IPS-18c (cell line): ENCODE data around the gene NAA20.

Experiments used
- H3K4me3 ChIP-seq: 2 replicates; pipeline ENCODE4 v1.7.0; 2013; ENCODE audit warnings: low read depth, mild to moderate bottlenecking, low read length, moderate library complexity; ENCODE audit not compliant: insufficient read depth
- H3K9me3 ChIP-seq: one replicate; pipeline ENCODE4 v1.6.1; 2013; ENCODE audit warnings: mild to moderate bottlenecking, low read length, moderate library complexity; ENCODE audit not compliant: control insufficient read depth, insufficient read depth

NAA20 gene

DNA sequence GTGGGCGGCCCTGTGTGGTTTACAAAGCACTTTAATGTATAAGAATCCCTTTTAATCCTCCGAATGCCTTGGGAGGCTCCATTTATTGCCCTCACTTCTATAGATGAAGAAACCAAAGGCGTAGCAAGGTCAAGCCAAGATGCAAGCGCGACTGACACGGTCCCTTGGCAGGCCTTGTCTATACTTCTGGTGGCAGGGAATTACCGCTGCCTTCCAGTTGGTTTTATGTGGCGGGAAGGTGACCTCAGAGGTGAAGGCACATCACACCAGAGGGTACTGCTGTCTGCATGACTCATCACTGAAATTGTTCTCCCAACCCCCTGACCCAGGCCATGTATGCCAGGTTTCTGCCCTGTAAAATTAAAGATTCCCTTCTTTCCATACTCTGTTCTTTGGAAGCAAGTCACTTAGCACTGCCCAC, 36.1 kb upstream of the NAA20 start:
- no peak overlapping the region for H3K4me3 ChIP-seq
- peaks cover 2% of the 10 kb centered on the region for H3K9me3 ChIP-seq

DNA sequence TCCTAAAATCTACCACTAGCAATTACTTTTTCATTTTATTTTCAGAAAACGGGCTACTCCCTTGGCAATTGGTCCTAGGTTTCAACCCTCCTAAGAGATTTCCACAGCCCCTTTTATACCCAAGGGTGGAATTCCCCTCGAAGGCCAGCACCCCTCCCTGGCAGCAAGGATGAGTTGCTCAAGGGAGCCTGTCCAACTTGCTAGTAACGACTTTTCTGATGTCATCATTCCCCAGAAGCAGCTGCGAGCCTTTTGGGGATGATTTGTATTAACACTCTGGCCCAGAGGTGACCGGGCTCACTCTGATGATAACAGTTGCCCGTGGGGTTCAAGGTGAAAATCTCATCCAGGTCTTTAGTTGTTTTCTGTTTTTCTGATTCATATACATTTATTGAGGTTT, 30.7 kb upstream of the NAA20 start:
- H3K9me3 ChIP-seq = no peaks in the 10 kb centered on the region
- H3K4me3 ChIP-seq = no peak overlapping the region

DNA sequence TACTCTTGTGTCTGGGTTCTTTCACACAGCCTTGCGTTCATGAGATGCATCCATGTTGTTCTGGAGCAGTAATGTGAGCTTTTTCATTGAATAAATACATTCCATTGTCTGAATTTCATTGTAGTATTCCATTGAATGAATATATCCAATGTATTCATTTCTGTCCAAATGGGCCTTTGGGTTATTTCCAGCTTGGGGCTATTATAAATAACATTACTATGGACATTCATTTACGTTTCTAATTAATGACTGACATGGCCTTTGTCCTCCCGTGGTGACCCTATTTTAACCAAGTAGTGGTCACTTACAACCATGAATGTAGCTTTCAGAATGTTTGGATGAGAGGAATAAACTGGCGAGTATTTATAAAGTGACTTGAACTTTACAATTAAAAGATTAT, 30.1 kb upstream of the NAA20 start:
- Histone ChIP-seq H3K9me3 (no peaks in the 10 kb centered on the region), H3K4me3 (no peak overlapping the region)

DNA sequence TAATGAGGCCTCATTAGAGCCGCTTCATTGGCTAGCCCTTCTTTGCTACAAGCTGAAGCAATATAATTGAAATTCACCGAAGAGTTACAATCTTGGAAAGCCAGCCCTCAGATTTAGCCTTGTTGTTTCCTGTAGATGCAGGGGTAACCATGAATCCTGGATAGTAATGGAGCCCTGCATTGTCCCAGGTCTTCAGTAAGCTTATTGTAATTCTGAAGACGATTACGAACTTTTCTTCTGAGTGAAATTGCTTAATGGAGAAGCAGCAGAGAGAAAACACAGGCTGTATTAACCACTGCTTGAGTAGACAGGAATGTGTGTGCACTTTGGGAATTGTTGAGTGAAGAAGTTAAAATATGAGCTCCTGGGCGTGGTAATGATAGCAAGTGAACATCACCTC, 26.3 kb upstream of the NAA20 start:
- Histone ChIP-seq H3K4me3 (no peak overlapping the region), H3K9me3 (no peaks in the 10 kb centered on the region)

DNA sequence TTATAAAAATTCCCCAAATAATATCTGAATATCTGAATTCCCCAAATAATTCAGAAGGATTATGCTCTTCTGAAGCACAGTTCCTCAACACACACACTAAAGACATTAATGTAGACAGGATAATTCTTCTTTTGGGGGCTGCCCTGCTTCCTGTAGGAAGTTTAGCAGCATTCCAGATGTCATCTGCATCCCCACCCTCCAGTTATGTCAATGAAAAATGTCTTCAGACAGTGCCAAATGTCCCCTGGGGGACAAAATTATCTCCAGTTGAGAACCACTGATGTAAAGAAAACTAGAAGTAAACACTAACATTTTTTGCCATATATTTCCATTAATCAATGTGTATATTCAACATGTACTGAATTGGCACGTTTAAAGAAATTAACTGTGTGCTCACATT, 25.9 kb upstream of the NAA20 start:
- no peak overlapping the region for H3K4me3 ChIP-seq
- no peaks in the 10 kb centered on the region for H3K9me3 ChIP-seq

DNA sequence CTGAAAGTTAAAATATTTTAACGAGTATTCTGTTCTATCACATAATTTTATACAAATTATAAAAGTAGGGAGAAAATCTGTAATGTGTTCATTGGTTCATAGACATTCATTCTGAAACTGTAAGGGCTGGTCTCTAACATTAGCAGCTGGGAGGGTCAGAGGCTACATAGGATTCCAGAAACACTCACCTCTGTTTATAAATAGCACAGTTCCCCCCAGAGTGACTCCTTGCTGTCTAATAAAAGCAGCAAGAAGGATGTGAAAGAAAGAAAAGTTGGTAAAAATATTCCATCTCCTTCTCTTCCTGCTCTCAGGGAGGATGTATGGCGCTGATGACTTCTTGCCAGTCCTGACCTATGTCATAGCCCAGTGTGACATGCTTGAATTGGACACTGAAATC, 25.3 kb upstream of the NAA20 start:
- Histone ChIP-seq H3K4me3 (no peak overlapping the region), H3K9me3 (no peaks in the 10 kb centered on the region)

DNA sequence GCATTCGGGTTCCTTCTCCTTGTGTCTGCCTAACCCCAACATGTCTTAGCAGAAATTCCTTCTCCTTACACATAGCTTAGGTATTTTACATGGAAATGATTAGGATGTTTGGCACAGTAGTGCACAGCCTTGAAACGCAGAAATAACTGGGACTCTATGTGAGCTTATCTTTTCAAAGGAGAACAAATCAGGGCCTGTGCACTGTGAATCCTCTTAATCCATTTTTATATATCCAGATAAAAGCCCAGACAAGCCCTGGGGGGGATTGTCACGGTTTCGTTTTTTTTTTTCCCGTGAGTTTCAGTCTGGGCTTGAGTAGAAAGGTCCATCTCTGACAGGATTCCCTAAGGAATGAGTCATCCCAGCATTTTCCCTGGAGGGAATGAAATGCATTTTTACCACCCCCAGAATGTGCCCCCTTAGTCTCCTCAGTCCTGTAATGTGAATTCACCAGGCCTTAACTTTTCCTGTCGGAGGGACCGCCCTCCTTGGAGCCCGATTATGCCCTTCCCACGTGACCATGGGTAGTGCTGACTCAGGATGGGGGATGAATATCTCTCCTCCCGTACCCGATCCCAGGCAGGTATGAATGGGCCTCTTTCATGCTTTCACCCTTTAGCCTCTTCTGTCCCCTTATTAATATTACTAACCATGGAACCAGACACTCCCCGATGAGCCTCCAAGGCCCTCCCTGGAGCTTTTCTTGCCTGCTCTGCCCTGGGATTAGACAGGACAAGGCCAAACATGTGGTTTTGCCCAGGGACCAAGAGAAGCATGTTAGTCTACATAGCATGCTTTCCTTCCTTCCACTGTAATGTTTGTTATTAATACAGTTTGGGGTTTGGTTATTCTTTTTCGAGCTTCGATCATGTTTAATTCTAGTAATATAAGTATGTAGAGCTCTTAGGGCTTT, 23.9 kb upstream of the NAA20 start:
- H3K9me3 ChIP-seq = no peaks in the 10 kb centered on the region
- H3K4me3 ChIP-seq = no peak overlapping the region

DNA sequence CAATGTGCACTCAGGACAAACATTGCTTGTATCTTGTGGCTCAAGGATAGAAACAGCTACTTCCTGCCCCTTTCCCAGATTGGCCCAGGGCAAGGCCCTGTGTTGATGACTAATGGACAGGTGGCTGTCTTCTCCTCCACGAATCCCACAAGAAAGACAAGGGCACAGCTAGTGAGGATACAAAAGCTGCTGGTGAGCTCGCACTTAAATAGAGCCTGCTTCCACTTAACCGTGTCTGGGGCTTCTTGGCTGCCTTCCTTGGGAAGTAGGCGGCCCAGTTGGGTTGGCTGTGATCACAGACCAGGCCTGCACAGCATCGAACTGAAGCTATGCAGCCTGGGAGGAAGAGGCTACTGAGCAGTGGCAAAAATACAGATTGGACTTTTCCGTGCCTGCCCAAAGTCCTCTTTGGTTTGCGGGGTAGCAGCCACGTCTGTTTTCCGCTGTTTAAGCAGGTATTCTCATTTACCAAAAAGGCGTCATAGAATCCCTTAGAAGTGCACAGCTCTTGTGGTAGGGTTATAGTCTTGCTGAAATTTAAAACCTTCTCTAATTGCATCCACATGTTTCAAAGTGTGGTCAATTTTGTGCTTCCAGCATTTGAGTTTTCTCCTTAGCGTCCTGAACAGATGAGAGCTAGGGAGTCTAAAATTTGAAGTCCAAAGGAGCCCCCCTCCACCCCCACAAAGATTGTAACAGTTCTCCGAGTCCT, 23.0 kb upstream of the NAA20 start:
- no peak overlapping the region for H3K4me3 ChIP-seq
- no peaks in the 10 kb centered on the region for H3K9me3 ChIP-seq

DNA sequence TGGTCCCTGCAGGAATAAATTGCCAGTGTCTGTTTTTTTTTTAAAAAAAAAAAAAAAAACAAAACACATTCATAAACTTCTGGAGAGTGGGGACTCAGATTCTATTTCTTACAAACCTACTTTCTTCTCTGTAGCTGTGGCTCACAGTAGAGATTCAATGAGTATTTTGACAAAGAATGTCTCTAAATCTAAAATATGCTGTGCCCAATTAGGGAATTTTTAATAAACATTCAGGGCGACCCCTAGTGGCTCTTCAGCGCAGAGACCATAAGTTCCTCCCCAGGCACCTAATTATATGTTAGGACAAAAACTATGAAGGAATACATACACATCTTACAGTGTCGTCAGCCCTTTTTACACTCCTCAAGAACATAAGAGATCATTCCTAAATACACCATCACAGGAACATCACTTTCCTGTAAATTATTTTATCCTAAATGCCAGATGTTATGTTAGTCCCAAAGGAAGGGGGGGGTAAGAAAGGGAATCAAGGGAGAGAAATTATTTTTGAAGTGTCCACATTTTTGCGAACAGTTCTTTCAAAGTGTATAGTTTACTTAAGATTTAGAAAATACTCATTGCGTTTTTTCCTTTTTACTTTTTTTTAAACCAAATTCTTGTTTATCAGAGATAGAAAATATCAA, 21.8 kb upstream of the NAA20 start:
- H3K9me3 ChIP-seq = no peaks in the 10 kb centered on the region
- no peak overlapping the region for H3K4me3 ChIP-seq

DNA sequence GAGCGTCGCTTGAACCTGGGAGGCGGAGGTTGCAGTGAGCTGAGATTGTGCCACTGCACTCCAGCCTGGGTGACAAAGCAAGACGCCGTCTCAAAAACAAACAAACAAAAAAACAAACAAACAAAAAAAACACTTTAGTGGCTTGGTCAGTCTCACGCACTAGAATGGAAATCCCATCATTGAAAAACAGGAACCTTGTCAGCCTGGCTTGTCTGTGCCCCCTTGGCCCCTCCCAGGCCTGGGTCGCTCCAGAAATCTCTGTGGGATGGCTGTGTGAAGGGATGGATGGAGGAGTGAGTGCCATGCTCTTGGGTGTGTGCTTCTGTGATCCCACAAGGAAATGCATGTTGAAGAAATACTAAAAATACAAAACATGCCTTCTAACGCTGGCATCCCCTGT, 20.9 kb upstream of the NAA20 start:
- Histone ChIP-seq H3K4me3 (no peak overlapping the region), H3K9me3 (no peaks in the 10 kb centered on the region)

DNA sequence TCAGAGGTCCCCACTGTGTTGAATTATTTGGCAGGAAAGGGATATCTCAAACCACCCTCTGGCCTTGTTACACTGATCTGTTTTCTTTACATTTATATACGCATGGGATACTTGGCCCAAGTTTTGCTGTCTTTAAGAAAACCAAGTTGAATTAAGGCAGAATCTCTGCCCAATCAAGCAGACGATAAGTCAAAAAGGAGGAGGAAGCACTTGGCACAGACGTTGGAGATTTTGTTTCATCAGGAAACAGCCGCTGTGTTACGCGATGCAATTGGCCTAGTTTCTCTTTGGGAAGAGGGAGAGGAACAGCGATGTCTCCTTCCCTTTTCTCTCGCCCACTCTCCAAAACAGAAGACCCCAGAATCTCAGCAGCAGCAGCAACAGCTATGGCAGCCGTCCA, 20.2 kb upstream of the NAA20 start:
- no peak overlapping the region for H3K4me3 ChIP-seq
- no peaks in the 10 kb centered on the region for H3K9me3 ChIP-seq

DNA sequence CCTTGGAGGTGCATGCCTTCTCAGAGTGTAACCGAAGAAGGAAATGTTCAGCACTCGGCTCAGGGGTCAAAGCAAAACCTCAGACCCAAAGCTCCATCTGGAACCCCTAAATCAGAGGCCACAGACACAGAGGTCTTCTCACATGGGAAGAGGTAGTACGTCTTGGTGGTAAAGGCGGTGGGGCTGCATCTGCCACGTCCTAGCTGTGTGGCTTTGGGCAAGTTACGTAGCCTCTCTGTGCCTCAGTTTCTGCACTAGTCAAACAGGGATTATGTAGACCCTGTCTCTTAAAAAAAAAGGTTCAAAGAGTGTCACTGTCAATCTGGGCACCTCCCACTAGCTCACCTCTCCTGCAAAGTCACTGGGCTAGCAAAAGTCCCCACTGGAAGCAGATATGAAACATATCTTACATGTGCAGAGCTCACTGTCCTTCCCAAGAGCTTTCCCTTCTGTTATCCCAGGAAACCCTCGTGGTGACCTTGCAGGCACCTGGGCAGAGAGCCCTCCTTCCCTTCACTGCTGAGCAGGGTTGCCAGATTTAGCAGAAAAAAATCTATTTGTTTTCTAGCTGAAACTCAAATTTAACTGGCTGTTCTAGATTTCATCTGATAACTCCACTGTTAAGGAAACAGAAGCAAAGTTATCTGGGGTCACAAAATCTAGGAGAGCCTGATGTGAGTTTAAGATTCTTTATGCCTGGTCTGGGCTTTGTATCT, 18.0 kb upstream of the NAA20 start:
- Histone ChIP-seq H3K4me3 (no peak overlapping the region), H3K9me3 (no peaks in the 10 kb centered on the region)

DNA sequence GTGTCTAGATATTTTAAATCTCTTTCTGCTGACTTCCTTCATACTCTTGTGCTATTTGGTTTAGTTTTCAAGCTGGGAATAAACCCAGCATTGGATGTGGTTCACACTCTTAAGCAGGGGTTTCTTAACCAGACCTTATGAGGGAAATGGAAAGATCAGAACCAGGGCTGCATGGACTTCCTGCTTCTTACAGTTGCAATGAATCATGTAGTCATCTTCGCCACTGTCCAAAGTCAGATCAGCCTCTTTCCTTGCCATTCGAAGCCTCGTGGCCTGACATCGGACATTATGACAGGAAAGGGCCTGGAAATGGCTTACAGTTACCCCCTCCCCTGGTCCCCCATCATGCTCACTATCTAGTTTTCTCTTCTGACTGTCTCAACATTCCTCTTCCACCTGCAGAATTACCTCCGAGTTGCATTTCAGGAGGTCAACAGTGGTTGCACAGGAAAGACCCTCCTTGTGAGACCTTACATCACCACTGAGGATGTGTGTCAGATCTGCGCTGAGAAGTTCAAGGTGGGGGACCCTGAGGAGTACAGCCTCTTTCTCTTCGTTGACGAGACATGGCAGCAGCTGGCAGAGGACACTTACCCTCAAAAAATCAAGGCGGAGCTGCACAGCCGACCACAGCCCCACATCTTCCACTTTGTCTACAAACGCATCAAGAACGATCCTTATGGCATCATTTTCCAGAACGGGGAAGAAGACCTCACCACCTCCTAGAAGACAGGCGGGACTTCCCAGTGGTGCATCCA, 16.8 kb upstream of the NAA20 start:
- no peak overlapping the region for H3K4me3 ChIP-seq
- H3K9me3 ChIP-seq = no peaks in the 10 kb centered on the region

DNA sequence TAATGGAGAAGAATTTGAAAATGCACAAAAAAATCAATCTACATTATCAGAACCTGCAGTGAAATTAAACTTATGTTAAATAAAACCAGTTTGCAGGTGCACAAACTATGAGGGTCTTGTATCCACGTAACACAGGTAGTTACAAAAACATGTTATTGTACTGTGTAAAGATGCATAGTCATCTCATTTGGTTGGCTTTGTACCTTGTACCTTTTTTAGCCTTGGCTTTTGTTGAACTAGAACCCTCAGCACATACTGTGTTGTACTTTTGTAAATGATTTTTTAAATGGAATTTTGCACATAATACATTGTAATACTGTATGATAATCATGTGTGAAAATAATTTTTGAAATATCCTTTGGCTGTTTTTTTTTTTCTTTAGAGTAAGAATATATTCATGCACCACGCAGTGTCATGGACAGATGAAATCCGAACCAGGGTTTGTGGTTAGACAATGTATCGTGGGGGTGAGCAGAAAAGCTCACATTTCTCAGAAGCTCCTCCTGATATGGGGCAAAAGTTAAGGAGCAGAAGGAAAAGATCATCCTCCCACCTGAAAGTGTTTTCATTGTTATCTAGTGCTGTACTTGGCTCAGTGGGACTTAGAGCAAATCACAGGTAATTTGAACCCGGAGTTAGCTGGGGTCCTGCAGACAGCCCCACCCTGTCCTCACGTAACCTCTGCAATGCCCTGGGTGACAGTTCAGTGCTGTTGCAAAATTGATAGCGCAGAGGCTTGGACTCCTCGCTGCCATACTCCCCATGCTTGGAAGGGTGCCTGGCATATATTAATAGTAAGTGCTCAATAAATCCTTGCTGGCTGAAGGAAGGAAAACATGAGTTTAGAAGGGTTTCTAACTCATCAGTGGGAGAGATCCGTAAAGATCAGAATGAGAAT, 14.8 kb upstream of the NAA20 start:
- H3K4me3 ChIP-seq = no peak overlapping the region

DNA sequence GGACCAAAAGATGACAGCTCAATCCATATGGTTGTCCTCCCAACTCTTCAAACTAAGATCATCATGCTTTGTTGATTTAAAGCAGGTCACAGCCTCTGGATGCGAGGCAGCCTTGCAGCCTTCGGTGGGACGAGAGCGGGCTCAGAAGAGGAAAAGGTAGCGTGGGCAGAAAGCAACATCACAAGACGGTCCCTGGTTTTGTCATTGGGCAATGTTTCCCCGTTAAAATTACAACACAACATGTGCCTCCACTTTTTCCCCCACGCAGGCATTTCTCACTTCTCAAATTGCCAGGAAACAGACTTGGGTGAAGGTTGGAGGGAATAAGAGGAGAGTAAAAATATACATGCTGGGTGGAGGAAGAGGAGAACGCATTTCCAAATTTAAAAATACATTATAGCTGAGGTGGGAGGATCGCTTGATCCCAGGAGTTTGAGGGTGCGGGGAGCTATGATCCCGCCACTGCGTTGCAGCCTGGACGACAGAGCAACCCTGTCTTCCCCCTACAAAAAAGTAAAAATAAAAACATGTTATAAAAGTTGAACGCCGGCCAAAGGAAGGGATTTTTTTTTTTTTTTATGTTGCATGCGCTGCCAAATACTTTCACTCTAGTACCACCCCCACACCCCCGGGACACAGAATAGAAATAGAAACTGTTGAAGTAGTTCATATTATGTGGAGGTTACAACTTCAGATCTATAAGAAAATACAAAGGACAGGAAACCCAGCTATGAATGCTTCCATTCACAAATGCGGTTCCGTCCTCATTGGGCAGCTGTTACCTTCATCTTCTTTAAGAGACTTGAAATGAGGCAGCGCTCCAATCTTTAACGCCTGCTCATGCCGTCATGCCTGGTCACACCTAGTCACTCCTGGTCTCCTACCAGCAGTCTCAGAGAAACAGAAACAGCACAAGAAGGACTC, 13.9 kb upstream of the NAA20 start:
- H3K4me3 ChIP-seq = no peak overlapping the region
- no peaks in the 10 kb centered on the region for H3K9me3 ChIP-seq

More for the DNA sequence above, 14.8 kb upstream of the NAA20 start:
- H3K9me3 ChIP-seq = no peaks in the 10 kb centered on the region
